A673 (cell line): Measurements from ENCODE around the gene FGF18.

Experiments
- EZH2 ChIP-seq: fragments of 200-600 bp; sonication (generic); IDR thresholded peaks from 2 replicates; pipeline ENCODE4 v1.6.1; 2017; ENCODE audit warnings: borderline replicate concordance, low read depth, mild to moderate bottlenecking, mixed read lengths, antibody characterized with exemption, low read length; ENCODE audit not compliant: poor library complexity, severe bottlenecking
- TF ChIP-seq, protein P1 (sequence below): fragments of 300-800, 200-600 bp; sonication (generic); conservative IDR thresholded peaks from 2 replicates; pipeline ENCODE4 v1.5.1; 2017; ENCODE audit warnings: low read depth, mild to moderate bottlenecking, antibody characterized with exemption, low read length, moderate library complexity, mixed read lengths

DNA sequence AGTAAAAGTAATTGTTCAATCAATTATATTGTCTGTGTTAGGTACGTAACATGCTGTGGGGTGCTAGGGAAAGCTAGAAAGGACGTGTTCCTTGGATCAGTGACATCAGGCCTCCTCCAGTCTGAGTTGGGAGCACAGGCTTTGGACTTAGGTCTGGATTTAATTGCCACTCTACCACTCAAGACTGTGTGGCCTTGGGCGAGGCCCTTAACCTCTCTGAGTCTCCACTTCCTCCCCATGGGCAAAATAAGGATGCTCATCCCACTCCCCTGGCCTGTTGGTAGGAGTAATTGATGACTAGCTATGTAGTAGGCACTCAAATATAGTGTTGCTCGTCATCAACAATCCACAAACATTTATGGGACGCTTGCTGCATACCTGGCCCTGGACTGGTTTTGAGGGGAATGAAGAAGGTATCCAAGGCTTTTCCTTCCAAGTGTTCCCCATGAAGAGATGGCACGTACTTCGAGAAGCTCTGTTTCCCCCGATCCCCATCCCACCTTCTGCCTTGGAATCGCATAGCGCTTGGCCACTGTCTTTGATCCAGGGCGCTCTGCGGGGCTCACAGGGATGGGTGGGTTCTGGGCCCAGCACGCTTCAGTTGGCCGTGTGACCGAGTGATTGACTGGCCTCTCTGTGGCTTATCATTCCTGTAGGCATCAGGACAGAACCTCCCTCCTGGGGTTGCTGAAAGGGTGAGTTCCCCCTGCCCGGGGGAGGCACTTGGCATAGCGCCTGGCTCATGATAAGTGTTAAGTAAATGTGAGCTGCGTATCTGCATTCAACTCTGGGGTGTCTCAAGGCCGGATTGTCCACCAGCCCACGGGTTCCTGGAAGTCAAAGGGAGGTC is 8.1 kb downstream of the FGF18 start:
- TF ChIP-seq, protein P1, sequence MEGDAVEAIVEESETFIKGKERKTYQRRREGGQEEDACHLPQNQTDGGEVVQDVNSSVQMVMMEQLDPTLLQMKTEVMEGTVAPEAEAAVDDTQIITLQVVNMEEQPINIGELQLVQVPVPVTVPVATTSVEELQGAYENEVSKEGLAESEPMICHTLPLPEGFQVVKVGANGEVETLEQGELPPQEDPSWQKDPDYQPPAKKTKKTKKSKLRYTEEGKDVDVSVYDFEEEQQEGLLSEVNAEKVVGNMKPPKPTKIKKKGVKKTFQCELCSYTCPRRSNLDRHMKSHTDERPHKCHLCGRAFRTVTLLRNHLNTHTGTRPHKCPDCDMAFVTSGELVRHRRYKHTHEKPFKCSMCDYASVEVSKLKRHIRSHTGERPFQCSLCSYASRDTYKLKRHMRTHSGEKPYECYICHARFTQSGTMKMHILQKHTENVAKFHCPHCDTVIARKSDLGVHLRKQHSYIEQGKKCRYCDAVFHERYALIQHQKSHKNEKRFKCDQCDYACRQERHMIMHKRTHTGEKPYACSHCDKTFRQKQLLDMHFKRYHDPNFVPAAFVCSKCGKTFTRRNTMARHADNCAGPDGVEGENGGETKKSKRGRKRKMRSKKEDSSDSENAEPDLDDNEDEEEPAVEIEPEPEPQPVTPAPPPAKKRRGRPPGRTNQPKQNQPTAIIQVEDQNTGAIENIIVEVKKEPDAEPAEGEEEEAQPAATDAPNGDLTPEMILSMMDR: no peak
- TF ChIP-seq EZH2: no peak
